ENCODE data around the gene SENP3.
A peak's percentile ranks its signal among the peaks of the same experiment; 100 is the strongest.

SENP3 gene

DNA sequence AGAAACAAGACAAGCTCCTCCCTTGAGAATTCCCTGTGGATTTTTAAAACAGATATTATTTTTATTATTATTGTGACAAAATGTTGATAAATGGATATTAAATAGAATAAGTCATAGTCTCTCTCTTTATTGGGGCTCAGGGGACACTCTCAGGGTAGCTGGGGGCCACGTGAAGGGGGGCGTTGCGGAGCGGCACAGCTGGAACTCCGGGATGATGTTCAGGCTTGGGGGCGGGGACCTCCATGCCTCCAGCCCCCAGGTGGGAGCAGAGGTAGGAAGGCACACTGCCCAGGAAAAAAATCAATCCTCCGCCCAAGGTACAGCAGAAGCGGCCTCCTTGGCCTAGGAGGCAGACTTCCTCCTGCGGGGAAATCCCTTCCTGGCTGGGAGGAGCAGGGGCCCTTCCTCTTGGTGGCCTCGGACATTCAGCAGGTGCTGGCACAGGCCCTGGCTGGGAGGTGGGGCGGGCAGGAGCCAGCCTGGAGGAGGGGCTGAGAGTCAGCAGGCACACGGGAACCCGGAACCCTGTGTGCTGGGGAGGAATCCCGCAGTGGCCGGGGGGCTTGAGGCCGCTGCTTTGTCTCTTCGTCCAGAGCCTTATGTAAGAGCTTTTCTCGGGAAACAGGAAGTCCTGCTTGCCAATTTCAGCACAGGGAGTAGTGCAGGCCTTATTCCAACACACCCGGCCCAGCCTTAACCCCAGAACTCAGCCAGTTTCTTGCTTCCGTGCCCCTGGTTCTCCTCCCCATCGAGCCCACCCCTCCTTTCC is 3.8 kb upstream of the SENP3 start:
- Histone ChIP-seq H3K9ac (ENCODE audit: low read length) (peak overlapping the region; percentile 91), H3K27me3 (ENCODE audit: control insufficient read depth in 1 of 2, insufficient read depth in 2 of 2, low read length in 2 of 2) (no peaks in the 10 kb centered on the region), H3K27ac (ENCODE audit: low read depth, low read length) (peak overlapping the region; percentile 96), H3K9me3 (ENCODE audit: low read length) (no peaks in the 10 kb centered on the region), H3K36me3 (ENCODE audit: insufficient read depth, low read length) (peaks cover 8% of the 10 kb centered on the region), H3K4me3 (ENCODE audit: low read depth in 1 of 2, low read length in 2 of 2) (peak overlapping the region; percentile 4 to 39), H3K4me1 (ENCODE audit: insufficient read depth, low read length) (peaks cover 45% of the 10 kb centered on the region)

DNA sequence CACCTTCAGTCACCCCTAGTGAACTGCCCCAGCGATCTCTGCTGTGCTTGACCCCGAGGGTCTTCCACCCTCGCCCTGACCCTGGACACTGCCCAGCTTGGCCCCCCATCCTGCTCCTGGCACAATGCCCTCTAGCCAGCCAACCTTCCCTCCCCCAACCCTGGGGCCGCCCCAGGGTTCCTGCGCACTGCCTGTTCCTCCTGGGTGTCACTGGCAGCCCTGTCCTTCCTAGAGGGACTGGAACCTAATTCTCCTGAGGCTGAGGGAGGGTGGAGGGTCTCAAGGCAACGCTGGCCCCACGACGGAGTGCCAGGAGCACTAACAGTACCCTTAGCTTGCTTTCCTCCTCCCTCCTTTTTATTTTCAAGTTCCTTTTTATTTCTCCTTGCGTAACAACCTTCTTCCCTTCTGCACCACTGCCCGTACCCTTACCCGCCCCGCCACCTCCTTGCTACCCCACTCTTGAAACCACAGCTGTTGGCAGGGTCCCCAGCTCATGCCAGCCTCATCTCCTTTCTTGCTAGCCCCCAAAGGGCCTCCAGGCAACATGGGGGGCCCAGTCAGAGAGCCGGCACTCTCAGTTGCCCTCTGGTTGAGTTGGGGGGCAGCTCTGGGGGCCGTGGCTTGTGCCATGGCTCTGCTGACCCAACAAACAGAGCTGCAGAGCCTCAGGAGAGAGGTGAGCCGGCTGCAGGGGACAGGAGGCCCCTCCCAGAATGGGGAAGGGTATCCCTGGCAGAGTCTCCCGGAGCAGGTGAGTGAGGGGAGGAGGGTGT is 3.0 kb upstream of the SENP3 start, which contains the start of gene TNFSF13:
TSS of gene TNFSF13 (plus strand) at position 207 of the 776 bp plus-strand sequence. CDS start at position 497, 290 bp downstream.
- peaks cover 52% of the 10 kb centered on the region for H3K4me1 ChIP-seq (ENCODE audit: insufficient read depth, low read length)
- no peaks in the 10 kb centered on the region for H3K27me3 ChIP-seq (ENCODE audit: control insufficient read depth in 1 of 2, insufficient read depth in 2 of 2, low read length in 2 of 2)
- no peaks in the 10 kb centered on the region for H3K9me3 ChIP-seq (ENCODE audit: low read length)
- peaks cover 6% of the 10 kb centered on the region for H3K36me3 ChIP-seq (ENCODE audit: insufficient read depth, low read length)
- H3K4me3 ChIP-seq (ENCODE audit: low read depth in 1 of 2, low read length in 2 of 2): peak within 1 kb of the TSS; percentile 4 to 39
- H3K27ac ChIP-seq (ENCODE audit: low read depth, low read length): peak within 1 kb of the TSS; percentile 96
- peak within 1 kb of the TSS; percentile 91 for H3K9ac ChIP-seq (ENCODE audit: low read length)

DNA sequence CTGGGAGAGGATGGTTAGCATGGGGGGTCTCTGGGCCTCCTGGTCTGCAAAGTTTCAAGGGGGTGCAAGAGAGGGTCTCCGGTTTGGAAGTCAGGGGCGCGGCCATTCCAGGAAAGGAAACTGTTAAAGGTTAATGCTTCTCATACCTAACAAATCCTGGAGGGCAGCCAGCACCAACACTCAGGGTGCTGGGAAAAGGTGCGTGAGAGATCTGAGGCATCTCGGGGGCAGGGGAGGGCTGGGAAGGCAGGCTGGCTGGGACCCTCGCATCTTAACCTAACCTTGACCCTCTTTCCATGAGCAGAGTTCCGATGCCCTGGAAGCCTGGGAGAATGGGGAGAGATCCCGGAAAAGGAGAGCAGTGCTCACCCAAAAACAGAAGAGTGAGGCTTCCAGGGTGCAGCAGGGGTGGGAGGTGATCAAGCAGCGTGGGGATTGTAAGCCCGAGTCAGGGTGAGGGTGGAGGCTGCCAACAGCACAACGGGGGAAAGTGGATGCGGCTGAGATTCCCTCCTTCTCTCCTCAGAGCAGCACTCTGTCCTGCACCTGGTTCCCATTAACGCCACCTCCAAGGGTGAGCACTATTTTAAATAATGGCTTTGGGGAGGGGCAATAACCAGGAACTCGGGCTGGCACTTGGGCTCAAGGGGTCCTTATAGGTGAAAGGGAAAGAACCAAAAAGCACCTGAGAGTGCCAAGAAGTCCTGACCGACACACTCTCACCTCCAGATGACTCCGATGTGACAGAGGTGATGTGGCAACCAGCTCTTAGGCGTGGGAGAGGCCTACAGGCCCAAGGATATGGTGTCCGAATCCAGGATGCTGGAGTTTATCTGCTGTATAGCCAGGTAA is 2.2 kb upstream of the SENP3 start:
- Histone ChIP-seq H3K36me3 (ENCODE audit: insufficient read depth, low read length) (peaks cover 11% of the 10 kb centered on the region), H3K27ac (ENCODE audit: low read depth, low read length) (peak overlapping the region; percentile 96), H3K4me1 (ENCODE audit: insufficient read depth, low read length) (peaks cover 58% of the 10 kb centered on the region), H3K9ac (ENCODE audit: low read length) (peak overlapping the region; percentile 91), H3K27me3 (ENCODE audit: control insufficient read depth in 1 of 2, insufficient read depth in 2 of 2, low read length in 2 of 2) (no peaks in the 10 kb centered on the region), H3K9me3 (ENCODE audit: low read length) (no peaks in the 10 kb centered on the region), H3K4me3 (ENCODE audit: low read depth in 1 of 2, low read length in 2 of 2) (peak overlapping the region; percentile 4 to 83)

DNA sequence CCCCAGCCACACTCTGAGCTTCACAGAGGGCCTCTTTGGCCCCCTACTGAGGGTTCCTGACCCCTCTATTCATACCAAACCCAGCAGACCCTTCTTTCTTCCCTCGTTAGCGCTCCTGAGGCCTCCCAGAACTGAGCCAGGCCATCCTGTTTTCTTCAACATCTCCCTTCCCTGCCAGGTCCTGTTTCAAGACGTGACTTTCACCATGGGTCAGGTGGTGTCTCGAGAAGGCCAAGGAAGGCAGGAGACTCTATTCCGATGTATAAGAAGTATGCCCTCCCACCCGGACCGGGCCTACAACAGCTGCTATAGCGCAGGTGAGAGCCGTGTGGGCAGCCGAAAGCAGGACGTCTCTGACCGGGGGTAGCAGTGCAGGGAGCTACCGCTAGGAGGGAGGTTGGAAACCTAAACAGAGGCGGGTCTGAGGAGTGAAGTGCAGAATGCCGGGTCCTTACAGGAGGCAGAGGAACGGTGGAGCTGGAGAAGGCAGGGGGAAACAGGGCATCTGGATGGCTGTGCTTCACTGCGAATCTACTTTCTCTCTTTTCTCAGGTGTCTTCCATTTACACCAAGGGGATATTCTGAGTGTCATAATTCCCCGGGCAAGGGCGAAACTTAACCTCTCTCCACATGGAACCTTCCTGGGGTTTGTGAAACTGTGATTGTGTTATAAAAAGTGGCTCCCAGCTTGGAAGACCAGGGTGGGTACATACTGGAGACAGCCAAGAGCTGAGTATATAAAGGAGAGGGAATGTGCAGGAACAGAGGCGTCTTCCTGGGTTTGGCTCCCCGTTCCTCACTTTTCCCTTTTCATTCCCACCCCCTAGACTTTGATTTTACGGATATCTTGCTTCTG is 1.3 kb upstream of the SENP3 start:
- Histone ChIP-seq H3K9ac (ENCODE audit: low read length) (peak overlapping the region; percentile 91), H3K4me1 (ENCODE audit: insufficient read depth, low read length) (peaks cover 58% of the 10 kb centered on the region), H3K36me3 (ENCODE audit: insufficient read depth, low read length) (peaks cover 19% of the 10 kb centered on the region), H3K27me3 (ENCODE audit: control insufficient read depth in 1 of 2, insufficient read depth in 2 of 2, low read length in 2 of 2) (no peaks in the 10 kb centered on the region), H3K4me3 (ENCODE audit: low read depth in 1 of 2, low read length in 2 of 2) (peak overlapping the region; percentile 1 to 83), H3K9me3 (ENCODE audit: low read length) (no peaks in the 10 kb centered on the region), H3K27ac (ENCODE audit: low read depth, low read length) (peak overlapping the region; percentile 96)

DNA sequence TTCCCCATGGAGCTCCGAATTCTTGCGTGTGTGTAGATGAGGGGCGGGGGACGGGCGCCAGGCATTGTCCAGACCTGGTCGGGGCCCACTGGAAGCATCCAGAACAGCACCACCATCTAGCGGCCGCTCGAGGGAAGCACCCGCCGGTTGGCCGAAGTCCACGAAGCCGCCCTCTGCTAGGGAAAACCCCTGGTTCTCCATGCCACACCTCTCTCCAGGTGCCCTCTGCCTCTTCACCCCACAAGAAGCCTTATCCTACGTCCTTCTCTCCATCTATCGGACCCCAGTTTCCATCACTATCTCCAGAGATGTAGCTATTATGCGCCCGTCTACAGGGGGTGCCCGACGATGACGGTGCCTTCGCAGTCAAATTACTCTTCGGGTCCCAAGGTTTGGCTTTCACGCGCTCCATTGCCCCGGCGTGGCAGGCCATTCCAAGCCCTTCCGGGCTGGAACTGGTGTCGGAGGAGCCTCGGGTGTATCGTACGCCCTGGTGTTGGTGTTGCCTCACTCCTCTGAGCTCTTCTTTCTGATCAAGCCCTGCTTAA is 617 bp upstream of the SENP3 start:
- Histone ChIP-seq H3K27ac (ENCODE audit: low read depth, low read length) (peak overlapping the region; percentile 96), H3K4me3 (ENCODE audit: low read depth in 1 of 2, low read length in 2 of 2) (peak overlapping the region; percentile 83 to 84), H3K9me3 (ENCODE audit: low read length) (no peaks in the 10 kb centered on the region), H3K36me3 (ENCODE audit: insufficient read depth, low read length) (peaks cover 26% of the 10 kb centered on the region), H3K27me3 (ENCODE audit: control insufficient read depth in 1 of 2, insufficient read depth in 2 of 2, low read length in 2 of 2) (no peaks in the 10 kb centered on the region), H3K4me1 (ENCODE audit: insufficient read depth, low read length) (peaks cover 58% of the 10 kb centered on the region), H3K9ac (ENCODE audit: low read length) (peak overlapping the region; percentile 91)

DNA sequence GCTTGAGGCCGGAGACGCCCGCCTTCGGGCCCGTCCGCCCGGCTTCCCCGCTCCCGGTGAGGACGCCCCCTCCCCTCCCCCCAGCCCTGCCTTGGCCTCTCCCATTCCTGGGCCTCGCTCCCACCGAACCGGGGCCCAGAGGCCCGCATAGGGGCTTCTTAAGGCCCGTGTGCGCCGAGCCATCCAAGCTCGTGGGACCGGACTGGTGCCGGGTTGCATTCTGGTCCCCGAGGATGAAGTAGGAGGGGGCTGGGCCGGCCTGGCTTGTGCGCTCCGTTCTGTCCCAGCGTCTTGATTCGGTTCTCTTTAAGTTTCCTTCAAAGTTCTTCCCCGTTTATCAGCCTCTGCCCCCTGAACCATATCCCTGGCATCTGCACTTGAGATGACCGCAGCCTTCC is 488 bp downstream of the SENP3 start:
- Histone ChIP-seq H3K4me3 (ENCODE audit: low read depth in 1 of 2, low read length in 2 of 2) (peak overlapping the region; percentile 75 to 84), H3K36me3 (ENCODE audit: insufficient read depth, low read length) (peaks cover 33% of the 10 kb centered on the region), H3K9me3 (ENCODE audit: low read length) (no peaks in the 10 kb centered on the region), H3K9ac (ENCODE audit: low read length) (peak overlapping the region; percentile 81), H3K4me1 (ENCODE audit: insufficient read depth, low read length) (peaks cover 57% of the 10 kb centered on the region), H3K27ac (ENCODE audit: low read depth, low read length) (peak overlapping the region; percentile 96), H3K27me3 (ENCODE audit: control insufficient read depth in 1 of 2, insufficient read depth in 2 of 2, low read length in 2 of 2) (no peaks in the 10 kb centered on the region)

DNA sequence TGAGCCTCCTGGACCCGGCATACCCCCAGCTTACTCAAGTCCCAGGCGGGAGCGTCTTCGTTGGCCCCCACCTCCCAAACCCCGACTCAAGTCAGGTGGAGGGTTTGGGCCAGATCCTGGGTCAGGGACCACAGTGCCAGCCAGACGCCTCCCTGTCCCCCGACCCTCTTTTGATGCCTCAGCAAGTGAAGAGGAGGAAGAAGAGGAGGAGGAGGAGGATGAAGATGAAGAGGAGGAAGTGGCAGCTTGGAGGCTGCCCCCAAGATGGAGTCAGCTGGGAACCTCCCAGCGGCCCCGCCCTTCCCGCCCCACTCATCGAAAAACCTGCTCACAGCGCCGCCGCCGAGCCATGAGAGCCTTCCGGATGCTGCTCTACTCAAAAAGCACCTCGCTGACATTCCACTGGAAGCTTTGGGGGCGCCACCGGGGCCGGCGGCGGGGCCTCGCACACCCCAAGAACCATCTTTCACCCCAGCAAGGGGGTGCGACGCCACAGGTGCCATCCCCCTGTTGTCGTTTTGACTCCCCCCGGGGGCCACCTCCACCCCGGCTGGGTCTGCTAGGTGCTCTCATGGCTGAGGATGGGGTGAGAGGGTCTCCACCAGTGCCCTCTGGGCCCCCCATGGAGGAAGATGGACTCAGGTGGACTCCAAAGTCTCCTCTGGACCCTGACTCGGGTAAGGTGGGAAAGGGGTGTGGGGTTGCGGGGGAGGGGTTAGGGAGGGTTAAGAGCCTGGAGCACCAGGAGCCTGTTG is 1.6 kb downstream of the SENP3 start:
- Histone ChIP-seq H3K9me3 (ENCODE audit: low read length) (no peaks in the 10 kb centered on the region), H3K27ac (ENCODE audit: low read depth, low read length) (no peak overlapping the region), H3K4me1 (ENCODE audit: insufficient read depth, low read length) (peaks cover 46% of the 10 kb centered on the region), H3K36me3 (ENCODE audit: insufficient read depth, low read length) (peaks cover 37% of the 10 kb centered on the region), H3K27me3 (ENCODE audit: control insufficient read depth in 1 of 2, insufficient read depth in 2 of 2, low read length in 2 of 2) (no peaks in the 10 kb centered on the region), H3K9ac (ENCODE audit: low read length) (peak overlapping the region; percentile 81), H3K4me3 (ENCODE audit: low read depth in 1 of 2, low read length in 2 of 2) (peak overlapping the region in 1 of 2 donors; percentile 75)

DNA sequence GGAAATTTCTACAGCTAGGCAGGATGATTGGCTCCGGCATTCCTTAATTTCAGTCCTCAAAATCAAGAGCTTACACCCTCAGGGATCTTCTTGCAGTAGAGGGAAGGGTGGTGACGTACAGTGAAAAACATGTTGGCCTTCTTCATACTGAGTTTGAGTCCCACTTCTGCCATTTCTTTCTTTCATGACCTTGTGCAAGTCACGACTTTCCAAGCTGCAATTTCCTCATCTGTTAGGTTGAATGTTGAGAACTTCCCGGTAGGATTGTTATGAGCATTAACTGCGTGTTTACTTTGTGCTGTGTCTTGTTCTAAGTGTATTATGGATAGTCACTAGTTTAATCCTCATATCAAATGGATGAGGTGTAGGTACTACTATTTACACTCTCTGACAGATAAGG is 7.9 kb downstream of the SENP3 start:
- H3K36me3 ChIP-seq (ENCODE audit: insufficient read depth, low read length): peaks cover 53% of the 10 kb centered on the region
- no peak overlapping the region for H3K27ac ChIP-seq (ENCODE audit: low read depth, low read length)
- H3K27me3 ChIP-seq (ENCODE audit: control insufficient read depth in 1 of 2, insufficient read depth in 2 of 2, low read length in 2 of 2): no peaks in the 10 kb centered on the region
- H3K4me1 ChIP-seq (ENCODE audit: insufficient read depth, low read length): peaks cover 12% of the 10 kb centered on the region
- no peaks in the 10 kb centered on the region for H3K9me3 ChIP-seq (ENCODE audit: low read length)
- no peak overlapping the region for H3K4me3 ChIP-seq (ENCODE audit: low read depth in 1 of 2, low read length in 2 of 2)
- H3K9ac ChIP-seq (ENCODE audit: low read length): no peak overlapping the region

DNA sequence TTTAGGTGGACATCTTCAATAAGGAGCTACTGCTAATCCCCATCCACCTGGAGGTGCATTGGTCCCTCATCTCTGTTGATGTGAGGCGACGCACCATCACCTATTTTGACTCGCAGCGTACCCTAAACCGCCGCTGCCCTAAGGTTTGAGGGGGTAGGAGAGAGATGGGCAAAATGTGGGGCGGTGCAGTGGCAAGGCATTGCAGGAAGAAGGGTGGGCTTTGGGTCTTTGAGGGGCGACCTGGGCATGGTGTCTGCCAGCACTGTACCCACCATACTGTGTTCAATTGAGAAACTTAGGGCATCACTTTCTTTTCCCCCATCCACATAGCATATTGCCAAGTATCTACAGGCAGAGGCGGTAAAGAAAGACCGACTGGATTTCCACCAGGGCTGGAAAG is 8.6 kb downstream of the SENP3 start:
- Histone ChIP-seq H3K36me3 (ENCODE audit: insufficient read depth, low read length) (peaks cover 53% of the 10 kb centered on the region), H3K9ac (ENCODE audit: low read length) (no peak overlapping the region), H3K4me1 (ENCODE audit: insufficient read depth, low read length) (peaks cover 19% of the 10 kb centered on the region), H3K27ac (ENCODE audit: low read depth, low read length) (no peak overlapping the region), H3K9me3 (ENCODE audit: low read length) (no peaks in the 10 kb centered on the region), H3K4me3 (ENCODE audit: low read depth in 1 of 2, low read length in 2 of 2) (no peak overlapping the region), H3K27me3 (ENCODE audit: control insufficient read depth in 1 of 2, insufficient read depth in 2 of 2, low read length in 2 of 2) (no peaks in the 10 kb centered on the region)

DNA sequence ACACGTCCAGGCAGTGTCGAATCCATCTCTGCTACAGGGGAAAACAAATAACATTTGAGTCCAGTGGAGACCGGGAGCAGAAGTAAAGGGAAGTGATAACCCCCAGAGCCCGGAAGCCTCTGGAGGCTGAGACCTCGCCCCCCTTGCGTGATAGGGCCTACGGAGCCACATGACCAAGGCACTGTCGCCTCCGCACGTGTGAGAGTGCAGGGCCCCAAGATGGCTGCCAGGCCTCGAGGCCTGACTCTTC is 10.5 kb downstream of the SENP3 start:
- peak overlapping the region; percentile 92 for H3K27ac ChIP-seq (ENCODE audit: low read depth, low read length)
- no peaks in the 10 kb centered on the region for H3K27me3 ChIP-seq (ENCODE audit: control insufficient read depth in 1 of 2, insufficient read depth in 2 of 2, low read length in 2 of 2)
- peaks cover 25% of the 10 kb centered on the region for H3K4me1 ChIP-seq (ENCODE audit: insufficient read depth, low read length)

More for the DNA sequence above, 10.5 kb downstream of the SENP3 start:
- Histone ChIP-seq H3K9ac (ENCODE audit: low read length) (peak overlapping the region; percentile 16), H3K4me3 (ENCODE audit: low read depth in 1 of 2, low read length in 2 of 2) (peak overlapping the region; percentile 45 to 52), H3K9me3 (ENCODE audit: low read length) (no peaks in the 10 kb centered on the region), H3K36me3 (ENCODE audit: insufficient read depth, low read length) (peaks cover 56% of the 10 kb centered on the region)

All from muscle layer of colon (tissue), 2 donors.